Endothelial cell (in vitro differentiated cells): ENCODE measurements around the gene TTLL8. TPM values are rescaled to one million over a fixed set of nuclear protein-coding genes. Genes with fewer than 3 reads are reported as not detected.
A peak's percentile ranks its signal among the peaks of the same experiment; 100 is the strongest.

Experiments used
- DNase-seq: peaks from one replicate; pipeline ENCODE4 v3.0.0; 2021; ENCODE audit warnings: low spot score
- H3K27ac Mint-ChIP-seq: one replicate; pipeline ENCODE4 v1.8.0; 2021; ENCODE audit warnings: mixed read lengths, inconsistent platforms; ENCODE audit not compliant: unreplicated experiment
- H3K27me3 Mint-ChIP-seq: one replicate; pipeline ENCODE4 v1.8.0; 2021; ENCODE audit warnings: mild to moderate bottlenecking, moderate library complexity, mixed read lengths, inconsistent platforms; ENCODE audit not compliant: unreplicated experiment
- H3K36me3 Mint-ChIP-seq: one replicate; pipeline ENCODE4 v1.8.0; 2021; ENCODE audit warnings: mild to moderate bottlenecking, low read depth, mixed read lengths, inconsistent platforms; ENCODE audit not compliant: unreplicated experiment
- H3K4me1 Mint-ChIP-seq: one replicate; pipeline ENCODE4 v1.8.0; 2021; ENCODE audit warnings: mild to moderate bottlenecking, mixed read lengths, inconsistent platforms; ENCODE audit not compliant: unreplicated experiment
- H3K4me3 Mint-ChIP-seq: one replicate; pipeline ENCODE4 v1.8.0; 2021; ENCODE audit warnings: mild to moderate bottlenecking, mixed read lengths, inconsistent platforms; ENCODE audit not compliant: unreplicated experiment
- H3K9me3 Mint-ChIP-seq: one replicate; pipeline ENCODE4 v1.8.0; 2021; ENCODE audit warnings: mixed read lengths, inconsistent platforms; ENCODE audit not compliant: unreplicated experiment
- CTCF ChIP-seq: fragments of 200-600 bp; sonication (generic); IDR thresholded peaks from one replicate; pipeline ENCODE4 v1.5.0; 2021; ENCODE audit warnings: antibody characterized with exemption; ENCODE audit not compliant: unreplicated experiment
- total RNA-seq: library from RNA; stranded (reverse); fragmentation: NEBNext Ultra II Directional; extraction: Animal tissue kit (Norgen Biotek cat#: 25700); gene quantifications from one replicate; pipeline ENCODE4 v1.2.1, GENCODE V29; 2021; ENCODE audit not compliant: unreplicated experiment

TTLL8 gene
- total RNA-seq, 1 donor from 2014 or later, result not detected

GRCh38 chr22:50001388-50002231, 56.5 kb downstream of the TTLL8 start:
- TF ChIP-seq CTCF, result no peak
- H3K4me3 Mint-ChIP-seq, result no peak overlapping the region
- H3K27ac Mint-ChIP-seq, result no peak overlapping the region
- peaks cover 7% of the 10 kb centered on the region for H3K36me3 Mint-ChIP-seq
- no peaks in the 10 kb centered on the region for H3K9me3 Mint-ChIP-seq
- H3K4me1 Mint-ChIP-seq, result peaks cover 3% of the 10 kb centered on the region
- peaks cover 4% of the 10 kb centered on the region for H3K27me3 Mint-ChIP-seq
- no peak for DNase-seq

GRCh38 chr22:50000587-50001387, 57.3 kb downstream of the TTLL8 start:
- no peak for DNase-seq
- peaks cover 4% of the 10 kb centered on the region for H3K27me3 Mint-ChIP-seq
- H3K36me3 Mint-ChIP-seq, result peaks cover 7% of the 10 kb centered on the region
- TF ChIP-seq CTCF, result no peak
- no peak overlapping the region for H3K4me3 Mint-ChIP-seq
- no peaks in the 10 kb centered on the region for H3K9me3 Mint-ChIP-seq
- no peak overlapping the region for H3K27ac Mint-ChIP-seq
- H3K4me1 Mint-ChIP-seq, result peaks cover 3% of the 10 kb centered on the region

- Mint-ChIP-seq H3K27me3 (peaks cover 4% of the 10 kb centered on the region), H3K4me3 (no peak overlapping the region), H3K9me3 (no peaks in the 10 kb centered on the region), H3K27ac (no peak overlapping the region), H3K36me3 (peaks cover 7% of the 10 kb centered on the region), H3K4me1 (peaks cover 3% of the 10 kb centered on the region)
- no peak for TF ChIP-seq CTCF
- DNase-seq, result no peak
Measured at GRCh38 chr22:49999946-50000586, 58.0 kb downstream of the TTLL8 start.

- peak overlapping the region; percentile 36 for H3K27ac Mint-ChIP-seq
- no peak for TF ChIP-seq CTCF
- no peak overlapping the region for H3K4me3 Mint-ChIP-seq
- peaks cover 7% of the 10 kb centered on the region for H3K36me3 Mint-ChIP-seq
- H3K4me1 Mint-ChIP-seq, result peaks cover 3% of the 10 kb centered on the region
- no peaks in the 10 kb centered on the region for H3K9me3 Mint-ChIP-seq
- peaks cover 4% of the 10 kb centered on the region for H3K27me3 Mint-ChIP-seq
- peak; percentile 65 for DNase-seq
Measured at GRCh38 chr22:49999063-49999945, 58.8 kb downstream of the TTLL8 start.
